Measurements from ENCODE around the gene GDI2.

GDI2 gene

GRCh38 chr10:5723692-5724091, 89.5 kb downstream of the GDI2 start:
- no peak for TF ChIP-seq CTCF (IDR thresholded peaks at IDR 0.05; ENCODE audit: low read depth, low read length)
- Histone ChIP-seq H3K36me3 (0 out of 2 replicates have a peak, but pooled peaks cover 2% of the 10 kb centered on the region), H3K9me3 (ENCODE audit: severe bottlenecking) (no peaks in the 10 kb centered on the region), H3K27ac (no peak overlapping the region), H3K27me3 (ENCODE audit: insufficient read depth, low read depth, severe bottlenecking) (no peaks in the 10 kb centered on the region), H3K4me3 (ENCODE audit: low read depth, low read length) (no peak overlapping the region)
- no peak for DNase-seq

GRCh38 chr10:5720182-5720581, 93.1 kb downstream of the GDI2 start:
- no peak overlapping the region for H3K27ac ChIP-seq
- DNase-seq: no peak
- TF ChIP-seq CTCF (IDR thresholded peaks at IDR 0.05; ENCODE audit: low read depth, low read length): no peak

GRCh38 chr10:5719546-5719945, 93.7 kb downstream of the GDI2 start:
- DNase-seq: no peak
- Histone ChIP-seq H3K36me3 (0 out of 2 replicates have a peak, but pooled peaks cover 2% of the 10 kb centered on the region), H3K4me3 (ENCODE audit: low read depth, low read length) (no peak overlapping the region), H3K9me3 (ENCODE audit: severe bottlenecking) (no peaks in the 10 kb centered on the region), H3K27ac (no peak overlapping the region), H3K27me3 (ENCODE audit: insufficient read depth, low read depth, severe bottlenecking) (no peaks in the 10 kb centered on the region)
- TF ChIP-seq CTCF (IDR thresholded peaks at IDR 0.05; ENCODE audit: low read depth, low read length): no peak

More at GRCh38 chr10:5720182-5720581, 93.1 kb downstream of the GDI2 start:
- Histone ChIP-seq H3K36me3 (0 out of 2 replicates have a peak, but pooled peaks cover 2% of the 10 kb centered on the region), H3K4me3 (ENCODE audit: low read depth, low read length) (no peak overlapping the region), H3K9me3 (ENCODE audit: severe bottlenecking) (no peaks in the 10 kb centered on the region), H3K27me3 (ENCODE audit: insufficient read depth, low read depth, severe bottlenecking) (no peaks in the 10 kb centered on the region)
